Tibial nerve (tissue), 4 donors: ENCODE measurements around the gene PCDH9. TPM values are rescaled to one million over a fixed set of nuclear protein-coding genes. Genes with fewer than 3 reads are reported as not detected.

Experiments used
- DNase-seq, 2 donors: peaks; one replicate each; pipeline ENCODE4 v3.0.0-alpha.2; 2019; ENCODE audit warnings: low spot score in 2 of 2
- H3K27ac ChIP-seq, 4 donors: fragments of 200-600 bp; sonication (generic) in 3 of 4; one replicate each; pipeline ENCODE4 v1.5.1; 2017 to 2019; ENCODE audit warnings: mild to moderate bottlenecking in 1 of 4
- H3K27me3 ChIP-seq, 2 donors: fragments of 200-600 bp; sonication (generic) in 1 of 2; one replicate each; pipeline versions ENCODE4 v1.5.1 to v1.6.0; 2017 to 2019
- H3K36me3 ChIP-seq, 3 donors: fragments of 200-600 bp; sonication (generic); one replicate each; pipeline ENCODE4 v1.5.1; 2018 to 2019
- H3K4me1 ChIP-seq, 4 donors: fragments of 200-600 bp; sonication (generic) in 3 of 4; one replicate each; pipeline ENCODE4 v1.5.1; 2017 to 2019
- H3K4me3 ChIP-seq, 4 donors: fragments of 200-600 bp; sonication (generic) in 3 of 4; one replicate each; pipeline ENCODE4 v1.5.1; 2017 to 2019; ENCODE audit warnings: mild to moderate bottlenecking in 1 of 4, moderate library complexity in 1 of 4
- H3K9me3 ChIP-seq, 4 donors: fragments of 200-600 bp; sonication (generic) in 3 of 4; one replicate each; pipeline ENCODE4 v1.5.1; 2017 to 2019
- CTCF ChIP-seq, 5 experiments: fragments of 200-600 bp in 3 of 5; fragments of 450-650 bp in 2 of 5; sonication (generic) in 3 of 5; IDR thresholded peaks; one replicate each; pipeline ENCODE4 v1.5.1; 2016 to 2019; ENCODE audit warnings: antibody characterized with exemption in 5 of 5, mild to moderate bottlenecking in 3 of 5, moderate library complexity in 2 of 5
- EP300 ChIP-seq, 2 donors: sonication (generic); formaldehyde crosslinking; IDR thresholded peaks; one replicate each; pipeline ENCODE4 v1.6.1; 2017; ENCODE audit warnings: antibody characterized with exemption in 2 of 2, mild to moderate bottlenecking in 1 of 2
- POLR2A ChIP-seq, 2 donors: fragments of 450-650 bp; IDR thresholded peaks; one replicate each; pipeline ENCODE4 v1.6.1; 2017; ENCODE audit warnings: antibody characterized with exemption in 2 of 2, mild to moderate bottlenecking in 2 of 2, moderate library complexity in 2 of 2
- WGBS, 2 donors: methylation state at CpG; one replicate each; pipeline ENCODE4 v1.1.5; 2018; 5-methylcytosine and 5-hydroxymethylcytosine counted together
- total RNA-seq, 4 donors: library from RNA; depleted of rRNA; stranded (reverse); fragments of >200 nt; gene quantifications; one replicate each; pipeline ENCODE4 v1.1.0, GENCODE V29; 2016

PCDH9 gene
- total RNA-seq, 4 donors from 2014 or later, result 11.8 to 28.6 (median 14.4) TPM

GRCh38 chr13:66617786-66618185 lies 612.4 kb downstream of the PCDH9 start:
- no peak for DNase-seq
- TF ChIP-seq CTCF (IDR thresholded peaks at IDR 0.05), result no peak
- TF ChIP-seq POLR2A (IDR thresholded peaks at IDR 0.05), result no peak
- no peak for TF ChIP-seq EP300 (IDR thresholded peaks at IDR 0.05)
- no peaks in the 10 kb centered on the region for H3K9me3 ChIP-seq
- no peaks in the 10 kb centered on the region for H3K36me3 ChIP-seq
- no peak overlapping the region for H3K27ac ChIP-seq
- H3K4me3 ChIP-seq, result no peak overlapping the region
- H3K4me1 ChIP-seq, result no peaks in the 10 kb centered on the region
- no peaks in the 10 kb centered on the region for H3K27me3 ChIP-seq
- WGBS, 2 donors, result 83 to 84% methylated on average over 7 of the region's 7 CpGs

GRCh38 chr13:66612983-66613382 lies 617.2 kb downstream of the PCDH9 start:
- 95 to 96% methylated on average over 6 of the region's 6 CpGs for WGBS, 2 donors
- TF ChIP-seq POLR2A (IDR thresholded peaks at IDR 0.05) (no peak), CTCF (IDR thresholded peaks at IDR 0.05) (no peak), EP300 (IDR thresholded peaks at IDR 0.05) (no peak)

GRCh38 chr13:66586489-66586888 lies 643.6 kb downstream of the PCDH9 start:
- no peak for DNase-seq
- H3K27ac ChIP-seq, result no peak overlapping the region
- H3K9me3 ChIP-seq, result no peaks in the 10 kb centered on the region
- no peak overlapping the region for H3K4me3 ChIP-seq
- H3K27me3 ChIP-seq, result no peaks in the 10 kb centered on the region
- 80 to 85% methylated on average over 3 of the region's 3 CpGs for WGBS, 2 donors
- no peaks in the 10 kb centered on the region for H3K36me3 ChIP-seq
- H3K4me1 ChIP-seq, result no peaks in the 10 kb centered on the region
- no peak for TF ChIP-seq EP300 (IDR thresholded peaks at IDR 0.05)

More at GRCh38 chr13:66612983-66613382, 617.2 kb downstream of the PCDH9 start:
- Histone ChIP-seq H3K27ac (no peak overlapping the region), H3K4me1 (no peaks in the 10 kb centered on the region), H3K27me3 (no peaks in the 10 kb centered on the region), H3K36me3 (no peaks in the 10 kb centered on the region), H3K4me3 (no peak overlapping the region), H3K9me3 (no peaks in the 10 kb centered on the region)
- DNase-seq, result no peak

GRCh38 chr13:66585669-66586203 lies 644.4 kb downstream of the PCDH9 start:
- H3K27ac ChIP-seq, result no peak overlapping the region
- H3K4me3 ChIP-seq, result no peak overlapping the region
- no peak for DNase-seq
- H3K9me3 ChIP-seq, result no peaks in the 10 kb centered on the region
- no peaks in the 10 kb centered on the region for H3K27me3 ChIP-seq
- TF ChIP-seq EP300 (IDR thresholded peaks at IDR 0.05), result no peak
- no peak for TF ChIP-seq POLR2A (IDR thresholded peaks at IDR 0.05)
- TF ChIP-seq CTCF (IDR thresholded peaks at IDR 0.05), result no peak
- 69 to 78% methylated on average over 1 of the region's 1 CpG for WGBS, 2 donors
- no peaks in the 10 kb centered on the region for H3K36me3 ChIP-seq
- H3K4me1 ChIP-seq, result no peaks in the 10 kb centered on the region

- Histone ChIP-seq H3K36me3 (no peaks in the 10 kb centered on the region), H3K27me3 (no peaks in the 10 kb centered on the region), H3K9me3 (no peaks in the 10 kb centered on the region), H3K4me1 (no peaks in the 10 kb centered on the region), H3K4me3 (no peak overlapping the region), H3K27ac (no peak overlapping the region)
- WGBS, 2 donors, result 90 to 95% methylated on average over 2 of the region's 2 CpGs
- DNase-seq, result no peak
- no peak for TF ChIP-seq POLR2A (IDR thresholded peaks at IDR 0.05)
Observed at GRCh38 chr13:66581675-66582074, 648.5 kb downstream of the PCDH9 start.

GRCh38 chr13:66578305-66578704 lies 651.8 kb downstream of the PCDH9 start:
- H3K27ac ChIP-seq, result no peak overlapping the region
- H3K36me3 ChIP-seq, result no peaks in the 10 kb centered on the region
- no peaks in the 10 kb centered on the region for H3K27me3 ChIP-seq
- 45 to 47% methylated on average over 2 of the region's 2 CpGs for WGBS, 2 donors
- H3K4me1 ChIP-seq, result no peaks in the 10 kb centered on the region
- TF ChIP-seq EP300 (IDR thresholded peaks at IDR 0.05) (no peak), CTCF (IDR thresholded peaks at IDR 0.05) (no peak), POLR2A (IDR thresholded peaks at IDR 0.05) (no peak)
- no peak overlapping the region for H3K4me3 ChIP-seq
- no peaks in the 10 kb centered on the region for H3K9me3 ChIP-seq
- no peak for DNase-seq
